ENCODE results near the gene PDZK1. TPM values are rescaled to one million over a fixed set of nuclear protein-coding genes. Genes with fewer than 3 reads are reported as not detected.
"Not testable (repeated sequence)": the region's sequence is repeated elsewhere in the genome, so short reads cannot be mapped to it uniquely, and the experiment has no call there.

The PDZK1 gene
- total RNA-seq, 1 experiment from 2014 or later = 3.4 TPM

DNA sequence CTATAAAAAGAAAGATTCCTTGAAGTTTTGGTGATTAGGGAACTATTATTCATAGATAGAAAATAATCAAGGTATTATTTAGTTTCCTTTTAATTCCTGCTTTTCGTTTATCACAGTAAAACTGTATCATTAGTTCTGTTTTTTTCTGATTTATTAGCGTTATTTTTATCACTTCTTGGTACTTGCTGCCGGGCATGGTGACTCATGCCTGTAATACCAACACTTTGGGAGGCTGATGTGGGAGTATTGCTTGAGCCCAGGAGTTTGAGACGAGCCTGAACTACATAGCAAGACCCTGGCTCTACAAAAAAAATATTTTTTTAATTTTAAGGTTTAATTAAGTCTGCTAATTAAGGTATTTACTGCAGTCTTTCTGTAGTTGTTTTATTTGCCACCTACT lies 42.2 kb downstream of the PDZK1 start:
- CTCF ChIA-PET; H3F3A ChIP-seq (ENCODE audit: insufficient read depth, low read depth); H4K20me1 ChIP-seq (ENCODE audit: insufficient read depth); POLR2A ChIA-PET (ENCODE audit: unreplicated experiment); DNase-seq; BruUV-seq (replicated peaks); H3K79me2 ChIP-seq (ENCODE audit: low read depth); H3K4me3 ChIP-seq; H3K27ac ChIP-seq; H2AFZ ChIP-seq; H3K4me1 ChIP-seq (replicated peaks; ENCODE audit: insufficient read depth); H3K9me3 ChIP-seq (ENCODE audit: insufficient read depth, low read depth); H3K9me2 ChIP-seq (ENCODE audit: insufficient read depth); H3K4me2 ChIP-seq; H3K36me3 ChIP-seq (ENCODE audit: low read depth); H3K27me3 ChIP-seq (ENCODE audit: insufficient read depth, low read depth); intact Hi-C loops (cut with micrococcal nuclease; ENCODE audit: unreplicated experiment): not testable (repeated sequence)

DNA sequence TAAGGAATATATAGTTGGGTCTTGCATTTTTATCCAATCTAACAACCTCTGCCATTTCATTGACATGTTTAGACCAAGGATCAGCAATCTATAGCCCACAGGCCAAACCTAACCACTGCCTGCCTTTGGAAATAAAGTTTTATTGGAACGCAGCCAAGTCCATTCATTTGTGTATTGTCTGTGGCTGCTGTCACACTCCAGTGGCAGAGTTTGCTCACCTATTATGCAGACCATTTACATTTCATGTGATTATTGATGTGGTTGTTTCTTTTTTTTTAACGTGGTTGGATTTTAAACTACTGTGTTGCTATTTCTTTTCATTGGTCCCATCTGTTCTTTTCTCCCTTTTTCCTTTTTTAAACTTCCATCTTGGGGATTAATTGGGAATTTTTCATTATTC lies 44.7 kb downstream of the PDZK1 start:
- H3K27ac ChIP-seq; H3K4me3 ChIP-seq; H3F3A ChIP-seq (ENCODE audit: insufficient read depth, low read depth); H3K4me2 ChIP-seq; H4K20me1 ChIP-seq (ENCODE audit: insufficient read depth); BruUV-seq (replicated peaks); H2AFZ ChIP-seq; H3K9me3 ChIP-seq (ENCODE audit: insufficient read depth, low read depth); DNase-seq; H3K4me1 ChIP-seq (replicated peaks; ENCODE audit: insufficient read depth); CTCF ChIA-PET; H3K36me3 ChIP-seq (ENCODE audit: low read depth); H3K27me3 ChIP-seq (ENCODE audit: insufficient read depth, low read depth); intact Hi-C loops (cut with micrococcal nuclease; ENCODE audit: unreplicated experiment); H3K79me2 ChIP-seq (ENCODE audit: low read depth); POLR2A ChIA-PET (ENCODE audit: unreplicated experiment); H3K9me2 ChIP-seq (ENCODE audit: insufficient read depth): not testable (repeated sequence)

DNA sequence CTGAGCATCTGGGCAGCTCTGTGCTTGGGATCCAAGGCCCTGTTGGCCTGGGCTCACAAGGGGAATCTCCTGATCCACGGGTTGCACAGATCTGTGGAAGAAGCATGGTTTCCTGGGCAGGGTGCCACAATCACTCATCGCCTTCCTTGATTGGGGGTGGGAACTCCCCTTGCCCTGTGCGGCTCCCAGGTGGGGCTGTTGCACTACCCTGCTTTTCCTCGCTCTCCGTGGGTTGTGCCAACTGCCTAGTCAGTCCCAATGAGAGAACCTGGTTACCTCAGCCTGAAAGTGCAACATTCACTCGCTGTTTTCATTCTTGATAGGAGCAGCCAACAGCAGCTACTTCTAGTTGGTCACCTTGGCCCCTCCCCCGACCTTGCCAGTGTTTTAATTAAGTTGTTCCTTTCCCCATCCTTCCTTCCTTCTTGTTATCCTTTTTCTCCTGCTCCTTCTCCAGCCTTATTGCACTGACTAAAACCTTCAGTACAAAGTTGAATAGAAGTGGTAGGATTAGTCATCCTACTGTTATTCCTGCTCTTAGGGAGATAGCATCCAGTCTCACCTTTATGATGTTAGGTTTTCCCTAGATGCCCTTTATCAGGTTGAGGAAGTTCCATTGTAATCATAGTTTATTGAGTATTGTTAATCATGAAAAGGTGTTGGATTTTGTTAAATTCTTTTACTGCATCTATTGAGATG lies 50.8 kb downstream of the PDZK1 start:
- BruUV-seq (replicated peaks); H3K4me3 ChIP-seq; POLR2A ChIA-PET (ENCODE audit: unreplicated experiment); intact Hi-C loops (cut with micrococcal nuclease; ENCODE audit: unreplicated experiment); H3K9me2 ChIP-seq (ENCODE audit: insufficient read depth); H3K27me3 ChIP-seq (ENCODE audit: insufficient read depth, low read depth); H4K20me1 ChIP-seq (ENCODE audit: insufficient read depth); H3F3A ChIP-seq (ENCODE audit: insufficient read depth, low read depth); H3K9me3 ChIP-seq (ENCODE audit: insufficient read depth, low read depth); H3K27ac ChIP-seq; H3K36me3 ChIP-seq (ENCODE audit: low read depth); H3K4me1 ChIP-seq (replicated peaks; ENCODE audit: insufficient read depth); H2AFZ ChIP-seq; DNase-seq; H3K79me2 ChIP-seq (ENCODE audit: low read depth); CTCF ChIA-PET; H3K4me2 ChIP-seq: not testable (repeated sequence)

DNA sequence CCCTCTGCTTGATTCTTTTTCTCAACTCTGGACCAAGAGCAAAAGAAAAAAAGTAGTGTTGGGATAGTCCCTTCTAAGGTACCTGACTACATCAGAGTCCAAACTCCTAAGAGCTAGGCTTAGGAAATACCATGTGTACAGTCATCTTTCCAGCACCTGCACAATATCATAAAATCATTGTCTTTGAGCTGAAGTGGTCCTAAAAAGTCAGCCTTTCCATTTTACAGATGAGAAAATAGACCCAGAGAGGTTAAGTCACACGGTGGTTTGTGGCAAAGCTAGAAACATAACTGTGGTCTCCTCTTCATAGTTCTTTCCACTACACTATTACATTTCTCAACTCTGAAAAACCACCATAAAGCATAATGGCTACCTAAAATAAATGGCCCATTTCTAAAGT lies 63.2 kb downstream of the PDZK1 start:
- DNase-seq; H3K79me2 ChIP-seq (ENCODE audit: low read depth); H3K9me2 ChIP-seq (ENCODE audit: insufficient read depth); H3K27me3 ChIP-seq (ENCODE audit: insufficient read depth, low read depth); H2AFZ ChIP-seq; H3K27ac ChIP-seq; H3K4me3 ChIP-seq; H3K9me3 ChIP-seq (ENCODE audit: insufficient read depth, low read depth); POLR2A ChIA-PET (ENCODE audit: unreplicated experiment); H3F3A ChIP-seq (ENCODE audit: insufficient read depth, low read depth); BruUV-seq (replicated peaks); H3K4me2 ChIP-seq; H3K36me3 ChIP-seq (ENCODE audit: low read depth); CTCF ChIA-PET; intact Hi-C loops (cut with micrococcal nuclease; ENCODE audit: unreplicated experiment); H4K20me1 ChIP-seq (ENCODE audit: insufficient read depth); H3K4me1 ChIP-seq (replicated peaks; ENCODE audit: insufficient read depth): not testable (repeated sequence)

DNA sequence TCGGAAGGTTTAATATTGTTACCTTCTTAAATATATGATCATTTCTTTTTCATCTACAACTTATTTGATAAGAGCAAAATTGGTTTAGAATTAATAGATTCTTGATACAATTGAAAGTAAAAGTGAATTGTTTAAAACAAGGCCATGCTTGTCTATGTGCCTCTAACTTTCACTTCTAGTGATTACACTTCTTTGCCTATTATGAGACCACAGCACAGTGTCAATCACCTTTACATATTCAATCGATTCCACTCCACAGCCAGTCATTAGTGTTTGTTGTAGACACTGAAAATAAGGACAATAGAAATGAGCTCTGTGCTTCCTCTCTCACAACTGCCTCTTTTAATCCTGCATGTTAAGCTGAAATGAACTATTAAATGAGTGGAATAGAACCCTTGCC lies 65.3 kb downstream of the PDZK1 start:
- H4K20me1 ChIP-seq (ENCODE audit: insufficient read depth); H3K36me3 ChIP-seq (ENCODE audit: low read depth); H3K9me2 ChIP-seq (ENCODE audit: insufficient read depth); H3K4me1 ChIP-seq (replicated peaks; ENCODE audit: insufficient read depth); H3K27me3 ChIP-seq (ENCODE audit: insufficient read depth, low read depth); H3K4me3 ChIP-seq; H3K79me2 ChIP-seq (ENCODE audit: low read depth); H2AFZ ChIP-seq; CTCF ChIA-PET; H3K9me3 ChIP-seq (ENCODE audit: insufficient read depth, low read depth); BruUV-seq (replicated peaks); intact Hi-C loops (cut with micrococcal nuclease; ENCODE audit: unreplicated experiment); DNase-seq; POLR2A ChIA-PET (ENCODE audit: unreplicated experiment); H3F3A ChIP-seq (ENCODE audit: insufficient read depth, low read depth); H3K4me2 ChIP-seq; H3K27ac ChIP-seq: not testable (repeated sequence)

DNA sequence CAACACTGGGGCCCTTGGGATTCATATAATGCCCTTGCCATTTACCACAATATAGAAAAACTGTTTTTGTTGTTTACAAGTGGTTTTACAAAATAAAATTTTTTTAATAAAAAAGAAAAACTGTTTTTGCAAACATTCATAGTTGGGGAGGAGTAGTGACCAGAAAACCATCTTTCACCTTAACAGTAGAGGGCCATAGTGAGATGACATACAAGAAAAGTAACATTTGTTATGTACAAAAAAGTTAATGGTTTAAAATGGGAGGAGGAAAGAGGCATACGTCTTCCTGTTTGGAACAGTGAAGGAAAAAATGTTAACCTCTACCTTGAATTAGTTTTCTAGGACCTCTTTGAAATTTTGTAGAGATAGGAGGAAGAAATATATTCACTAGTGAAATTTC lies 70.9 kb downstream of the PDZK1 start:
- H3F3A ChIP-seq (ENCODE audit: insufficient read depth, low read depth); H3K27ac ChIP-seq; H4K20me1 ChIP-seq (ENCODE audit: insufficient read depth); H3K9me2 ChIP-seq (ENCODE audit: insufficient read depth); H2AFZ ChIP-seq; BruUV-seq (replicated peaks); H3K79me2 ChIP-seq (ENCODE audit: low read depth); CTCF ChIA-PET; H3K36me3 ChIP-seq (ENCODE audit: low read depth); H3K4me1 ChIP-seq (replicated peaks; ENCODE audit: insufficient read depth); H3K4me2 ChIP-seq; H3K4me3 ChIP-seq; H3K9me3 ChIP-seq (ENCODE audit: insufficient read depth, low read depth); POLR2A ChIA-PET (ENCODE audit: unreplicated experiment); H3K27me3 ChIP-seq (ENCODE audit: insufficient read depth, low read depth); DNase-seq; intact Hi-C loops (cut with micrococcal nuclease; ENCODE audit: unreplicated experiment): not testable (repeated sequence)

DNA sequence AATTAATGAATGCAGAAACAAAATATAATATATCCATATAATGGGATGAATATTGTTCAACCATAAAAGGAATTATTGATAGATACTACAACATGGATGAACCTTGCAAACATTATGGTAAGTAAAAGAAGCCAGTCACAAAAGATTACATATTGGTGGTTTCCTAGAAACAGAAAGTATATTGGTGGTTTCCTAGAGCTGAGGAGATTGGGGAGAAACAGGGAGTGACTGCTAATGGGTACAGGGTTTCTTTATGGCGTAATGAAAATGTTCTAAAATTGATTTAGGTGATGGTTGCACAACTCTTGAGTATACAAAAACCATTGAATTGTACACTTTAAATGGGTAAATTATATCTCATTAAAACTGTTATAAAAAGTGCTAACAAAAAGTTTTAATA lies 85.0 kb downstream of the PDZK1 start:
- intact Hi-C loops (cut with micrococcal nuclease; ENCODE audit: unreplicated experiment); H2AFZ ChIP-seq; H3K27me3 ChIP-seq (ENCODE audit: insufficient read depth, low read depth); H3K9me2 ChIP-seq (ENCODE audit: insufficient read depth); H3K4me3 ChIP-seq; H3F3A ChIP-seq (ENCODE audit: insufficient read depth, low read depth); H3K27ac ChIP-seq; H3K9me3 ChIP-seq (ENCODE audit: insufficient read depth, low read depth); H3K36me3 ChIP-seq (ENCODE audit: low read depth); DNase-seq; H3K4me1 ChIP-seq (replicated peaks; ENCODE audit: insufficient read depth); H4K20me1 ChIP-seq (ENCODE audit: insufficient read depth); BruUV-seq (replicated peaks); H3K4me2 ChIP-seq; POLR2A ChIA-PET (ENCODE audit: unreplicated experiment); H3K79me2 ChIP-seq (ENCODE audit: low read depth); CTCF ChIA-PET: not testable (repeated sequence)

Data from PC-9 (cell line).